MCF 10A (cell line): ENCODE measurements around the gene MARVELD2. TPM values are rescaled to one million over a fixed set of nuclear protein-coding genes. Genes with fewer than 3 reads are reported as not detected.

ENCODE experiments used
- BruUV-seq: library from RNA; stranded (reverse); fragments of 400-500 nt; replicated peaks from 2 replicates; lab custom pipeline; 2021; lab: Mats Ljungman, UMichigan
- CTCF ChIA-PET: fragments of 300-600 bp; sonication (Branson Sonifier 250); formaldehyde crosslinking; extraction: SDS; loops from one replicate; lab custom pipeline; 2021; ENCODE audit warnings: antibody characterized with exemption, inconsistent platforms; lab: Yijun Ruan, JAX
- POLR2A ChIA-PET: fragments of 300-600, 350-650 bp; sonication (Branson Sonifier 250); formaldehyde crosslinking; extraction: SDS; loops from one replicate; lab custom pipeline; 2020; ENCODE audit warnings: antibody characterized with exemption, inconsistent platforms; lab: Yijun Ruan, JAX
- DNase-seq: peaks from one replicate; pipeline ENCODE4 v3.0.0-alpha.2; 2018; ENCODE audit not compliant: unreplicated experiment
- H3K27ac Mint-ChIP-seq: one replicate; pipeline ENCODE4 v1.8.0; 2022; ENCODE audit warnings: mild to moderate bottlenecking, low read depth, mixed read lengths; ENCODE audit not compliant: unreplicated experiment
- H3K27me3 Mint-ChIP-seq: one replicate; pipeline ENCODE4 v1.8.0; 2022; ENCODE audit warnings: mixed read lengths; ENCODE audit not compliant: insufficient read depth, unreplicated experiment
- H3K36me3 Mint-ChIP-seq: one replicate; pipeline ENCODE4 v1.8.0; 2022; ENCODE audit warnings: mild to moderate bottlenecking, moderate library complexity, mixed read lengths; ENCODE audit not compliant: insufficient read depth, unreplicated experiment
- H3K4me1 Mint-ChIP-seq: one replicate; pipeline ENCODE4 v1.8.0; 2022; ENCODE audit warnings: mixed read lengths; ENCODE audit not compliant: insufficient read depth, unreplicated experiment
- H3K4me3 Mint-ChIP-seq: one replicate; pipeline ENCODE4 v1.8.0; 2022; ENCODE audit warnings: mild to moderate bottlenecking, moderate library complexity, mixed read lengths; ENCODE audit not compliant: unreplicated experiment
- H3K9me3 Mint-ChIP-seq: one replicate; pipeline ENCODE4 v1.8.0; 2022; ENCODE audit warnings: mixed read lengths; ENCODE audit not compliant: unreplicated experiment
- intact Hi-C: fragments of 100-400 bp; cut with micrococcal nuclease; formaldehyde crosslinking; loops from 2 replicates; pipeline ENCODE4 v1.14.1; 2022
- total RNA-seq: library from RNA; stranded (reverse); gene quantifications from 2 replicates; pipeline ENCODE4 v1.2.3, GENCODE V29; 2022
- TF ChIP-seq, protein P1 (sequence below): fragments of 200-600 bp; IDR thresholded peaks from one replicate; pipeline ENCODE4 v1.8.0; 2022; ENCODE audit warnings: antibody characterized with exemption, mild to moderate bottlenecking; ENCODE audit not compliant: unreplicated experiment

Gene MARVELD2
- total RNA-seq, 1 experiment from 2014 or later = 19.4 TPM

DNA sequence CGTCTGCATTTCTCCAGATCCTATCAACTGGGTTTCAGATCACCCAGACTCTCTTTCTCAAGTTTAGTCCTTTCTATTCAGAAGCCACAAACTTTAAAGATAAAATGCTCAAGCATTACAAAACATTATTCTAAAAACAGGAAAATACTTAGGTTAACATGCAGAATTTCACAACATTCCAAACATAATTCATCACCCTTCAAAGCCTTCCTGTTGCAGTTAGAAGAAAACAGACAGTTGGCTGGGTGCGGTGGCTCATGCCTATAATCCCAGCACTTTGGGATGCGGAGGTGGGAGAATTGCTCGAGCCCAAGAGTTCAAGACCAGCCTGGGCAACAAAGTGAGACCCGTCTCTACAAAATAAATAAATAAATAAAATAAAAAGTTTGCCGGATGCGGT, 70.0 kb downstream of the MARVELD2 start:
- ChIA-PET CTCF (no interaction called here), POLR2A (interaction anchor here (0.8 kb wide), 1 partner anchor 32 kb away, joined by 3 read pairs; no protein-coding TSS in a partner anchor)
- no peak overlapping the region for H3K4me3 Mint-ChIP-seq
- no peak overlapping the region for H3K27ac Mint-ChIP-seq
- no TSS peak for BruUV-seq
- TF ChIP-seq, protein P1, sequence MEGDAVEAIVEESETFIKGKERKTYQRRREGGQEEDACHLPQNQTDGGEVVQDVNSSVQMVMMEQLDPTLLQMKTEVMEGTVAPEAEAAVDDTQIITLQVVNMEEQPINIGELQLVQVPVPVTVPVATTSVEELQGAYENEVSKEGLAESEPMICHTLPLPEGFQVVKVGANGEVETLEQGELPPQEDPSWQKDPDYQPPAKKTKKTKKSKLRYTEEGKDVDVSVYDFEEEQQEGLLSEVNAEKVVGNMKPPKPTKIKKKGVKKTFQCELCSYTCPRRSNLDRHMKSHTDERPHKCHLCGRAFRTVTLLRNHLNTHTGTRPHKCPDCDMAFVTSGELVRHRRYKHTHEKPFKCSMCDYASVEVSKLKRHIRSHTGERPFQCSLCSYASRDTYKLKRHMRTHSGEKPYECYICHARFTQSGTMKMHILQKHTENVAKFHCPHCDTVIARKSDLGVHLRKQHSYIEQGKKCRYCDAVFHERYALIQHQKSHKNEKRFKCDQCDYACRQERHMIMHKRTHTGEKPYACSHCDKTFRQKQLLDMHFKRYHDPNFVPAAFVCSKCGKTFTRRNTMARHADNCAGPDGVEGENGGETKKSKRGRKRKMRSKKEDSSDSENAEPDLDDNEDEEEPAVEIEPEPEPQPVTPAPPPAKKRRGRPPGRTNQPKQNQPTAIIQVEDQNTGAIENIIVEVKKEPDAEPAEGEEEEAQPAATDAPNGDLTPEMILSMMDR = no peak
- no peaks in the 10 kb centered on the region for H3K9me3 Mint-ChIP-seq
- no peaks in the 10 kb centered on the region for H3K27me3 Mint-ChIP-seq
- DNase-seq = peak; percentile 41
- H3K4me1 Mint-ChIP-seq = no peaks in the 10 kb centered on the region
- intact Hi-C loops = no loop called here
- no peaks in the 10 kb centered on the region for H3K36me3 Mint-ChIP-seq

DNA sequence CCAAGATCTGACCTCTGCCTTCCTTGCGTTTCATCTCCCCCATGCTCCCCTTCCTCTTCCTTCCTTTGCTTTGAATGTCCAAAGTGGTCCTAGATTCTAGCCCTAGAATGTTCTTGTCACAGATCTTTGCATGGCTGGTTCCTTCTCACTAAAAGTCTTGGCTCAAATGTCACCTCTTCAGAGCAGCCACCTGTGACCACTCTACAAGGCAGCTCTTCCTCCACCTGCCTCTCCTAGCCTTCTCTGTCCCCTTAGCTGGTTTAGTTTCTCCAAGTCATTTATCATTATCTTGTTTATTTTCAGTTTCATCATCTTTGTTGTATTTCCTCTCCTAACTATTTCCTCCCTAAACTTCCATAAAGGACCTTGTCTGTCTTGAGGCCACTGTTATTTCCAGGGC, 70.6 kb downstream of the MARVELD2 start:
- Mint-ChIP-seq H3K27ac (no peak overlapping the region), H3K36me3 (no peaks in the 10 kb centered on the region), H3K27me3 (peaks cover 4% of the 10 kb centered on the region), H3K4me1 (no peaks in the 10 kb centered on the region), H3K9me3 (no peaks in the 10 kb centered on the region), H3K4me3 (no peak overlapping the region)
- CTCF ChIA-PET = no interaction called here
- intact Hi-C loops = no loop called here
- TF ChIP-seq, protein P1 = no peak
- no TSS peak for BruUV-seq
- DNase-seq = no peak
- POLR2A ChIA-PET = interaction anchor here (0.8 kb wide), 1 partner anchor 31 kb away, joined by 3 read pairs; no protein-coding TSS in a partner anchor

DNA sequence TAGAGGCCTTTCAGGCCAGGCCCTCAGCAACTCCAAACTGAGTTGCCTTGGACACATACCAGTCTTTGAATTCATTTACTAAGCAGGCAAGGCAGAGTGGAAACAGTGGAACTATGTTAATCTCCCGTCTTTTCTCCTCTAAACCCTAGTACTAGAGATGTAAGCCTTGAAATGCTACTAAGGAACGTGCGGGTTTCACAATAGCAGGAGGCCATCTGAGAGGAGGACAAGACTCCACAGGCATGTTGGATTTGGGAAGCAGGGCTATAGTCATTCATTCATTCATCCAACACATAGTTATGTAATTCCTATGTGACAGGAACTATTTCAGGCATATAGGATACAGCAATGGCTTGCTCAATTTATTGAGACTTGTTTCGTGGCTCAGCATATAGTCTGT, 74.3 kb downstream of the MARVELD2 start:
- Mint-ChIP-seq H3K4me1 (no peaks in the 10 kb centered on the region), H3K27ac (no peak overlapping the region), H3K9me3 (no peaks in the 10 kb centered on the region), H3K36me3 (no peaks in the 10 kb centered on the region), H3K27me3 (peaks cover 17% of the 10 kb centered on the region), H3K4me3 (no peak overlapping the region)
- intact Hi-C loops = no loop called here
- POLR2A ChIA-PET = interaction anchor here (0.7 kb wide), 1 partner anchor 94 kb away, joined by 3 read pairs; no protein-coding TSS in a partner anchor
- CTCF ChIA-PET = interaction anchor here (0.6 kb wide), 1 partner anchor 71 kb away, joined by 3 read pairs; no protein-coding TSS in a partner anchor
- TF ChIP-seq, protein P1 = no peak
- BruUV-seq = no TSS peak
- no peak for DNase-seq

DNA sequence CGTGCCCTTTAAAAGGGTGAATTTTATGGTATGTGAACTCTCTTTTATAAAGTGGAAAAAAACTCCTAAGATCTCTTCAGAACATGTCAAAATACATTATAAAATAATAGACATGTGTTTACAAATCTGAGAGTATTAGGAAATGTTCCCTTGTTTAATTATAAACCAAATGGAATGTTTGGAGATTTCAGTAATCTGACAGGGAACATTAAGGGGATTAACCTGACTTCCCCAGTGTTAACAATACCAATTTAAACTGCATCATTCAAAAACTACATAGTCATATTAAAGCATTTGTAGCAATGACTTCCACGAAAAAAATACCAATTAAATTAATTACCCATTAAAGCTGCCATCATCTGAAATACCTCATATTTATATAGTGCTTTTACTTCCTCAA, 76.1 kb downstream of the MARVELD2 start:
- Mint-ChIP-seq H3K9me3 (no peaks in the 10 kb centered on the region), H3K36me3 (no peaks in the 10 kb centered on the region), H3K4me3 (peak overlapping the region; percentile 92), H3K27me3 (peaks cover 27% of the 10 kb centered on the region), H3K4me1 (no peaks in the 10 kb centered on the region), H3K27ac (no peak overlapping the region)
- TF ChIP-seq, protein P1 = no peak
- intact Hi-C loops = no loop called here
- DNase-seq = no peak
- ChIA-PET POLR2A (no interaction called here), CTCF (no interaction called here)
- no TSS peak for BruUV-seq
